ENCODE measurements around the gene GNAI1. TPM values are rescaled to one million over a fixed set of nuclear protein-coding genes. Genes with fewer than 3 reads are reported as not detected.
A peak's percentile ranks its signal among the peaks of the same experiment; 100 is the strongest.
"Not testable (repeated sequence)": the region's sequence is repeated elsewhere in the genome, so short reads cannot be mapped to it uniquely, and the experiment has no call there.

Gene GNAI1
- total and polyA plus RNA-seq, 10 of the 15 experiments (the other 5 are each of a cell fraction or from before 2014, with no cell fraction given), result not detected

- ATAC-seq; H3K4me2 ChIP-seq (ENCODE audit: control insufficient read depth, insufficient read depth); H3K27me3 ChIP-seq (replicated peaks in 1 of 2; ENCODE audit: control insufficient read depth in 2 of 2, insufficient read depth in 2 of 2, low read length in 1 of 2); POLR2A ChIA-PET; H3K36me3 ChIP-seq (ENCODE audit: control insufficient read depth in 2 of 2, insufficient read depth in 2 of 2, low read length in 1 of 2); H3K9me3 ChIP-seq (replicated peaks; ENCODE audit: control insufficient read depth, insufficient read depth, low read length); RAD21 ChIA-PET (ENCODE audit: unreplicated experiment); H3K79me2 ChIP-seq (ENCODE audit: control insufficient read depth, insufficient read depth, low read length); intact Hi-C loops (cut with micrococcal nuclease; ENCODE audit: unreplicated experiment); BruUV-seq (replicated peaks); in situ Hi-C loops (cut with MboI); H3K27ac ChIP-seq (ENCODE audit: control insufficient read depth, insufficient read depth); CTCF ChIA-PET; H3K4me3 ChIP-seq; H2AFZ ChIP-seq (ENCODE audit: control insufficient read depth, low read depth, low read length); SMC1A ChIA-PET (ENCODE audit: uncharacterized antibody, unreplicated experiment); FAIRE-seq; H3K9ac ChIP-seq (ENCODE audit: control insufficient read depth, insufficient read depth, low read length); H3K4me1 ChIP-seq (ENCODE audit: control insufficient read depth, insufficient read depth, low read length); DNase-seq (ENCODE audit: low read depth, low spot score); H4K20me1 ChIP-seq (ENCODE audit: control insufficient read depth, insufficient read depth): not testable (repeated sequence)
- WGBS (ENCODE audit: insufficient coverage, insufficient replicate concordance, low lambda C conversion rate, missing lambda C conversion rate), result 29% methylated on average over 4 of the region's 4 CpGs
These were observed 23.1 kb downstream of the GNAI1 start for GRCh38 chr7:80157770-80158169.

- BruUV-seq (replicated peaks), result no TSS peak
- H3K27ac ChIP-seq (ENCODE audit: control insufficient read depth, insufficient read depth), result no peak overlapping the region
- H4K20me1 ChIP-seq (ENCODE audit: control insufficient read depth, insufficient read depth), result no peaks in the 10 kb centered on the region
- H3K4me2 ChIP-seq (ENCODE audit: control insufficient read depth, insufficient read depth), result no peak overlapping the region
- in situ Hi-C loops (cut with MboI), result no loop called here
- no peaks in the 10 kb centered on the region for H3K9me3 ChIP-seq (replicated peaks; ENCODE audit: control insufficient read depth, insufficient read depth, low read length)
- H3K36me3 ChIP-seq (ENCODE audit: control insufficient read depth in 2 of 2, insufficient read depth in 2 of 2, low read length in 1 of 2), result no peaks in the 10 kb centered on the region
- ChIA-PET SMC1A (ENCODE audit: uncharacterized antibody, unreplicated experiment) (no interaction called here), RAD21 (ENCODE audit: unreplicated experiment) (no interaction called here), POLR2A (no interaction called here), CTCF (no interaction called here)
- no peak overlapping the region for H3K9ac ChIP-seq (ENCODE audit: control insufficient read depth, insufficient read depth, low read length)
- no peaks in the 10 kb centered on the region for H3K79me2 ChIP-seq (ENCODE audit: control insufficient read depth, insufficient read depth, low read length)
- intact Hi-C loops (cut with micrococcal nuclease; ENCODE audit: unreplicated experiment), result no loop called here
- no peak for DNase-seq (ENCODE audit: low read depth, low spot score)
- 11% methylated on average over 3 of the region's 3 CpGs for WGBS (ENCODE audit: insufficient coverage, insufficient replicate concordance, low lambda C conversion rate, missing lambda C conversion rate)
- peak; percentile 35 for FAIRE-seq
- no peaks in the 10 kb centered on the region for H3K4me1 ChIP-seq (ENCODE audit: control insufficient read depth, insufficient read depth, low read length)
- H3K4me3 ChIP-seq, result no peak overlapping the region
- TF ChIP-seq NKRF (conservative IDR thresholded peaks at IDR 0.05) (no peak), BCL11A (IDR thresholded peaks at IDR 0.05; ENCODE audit: low read depth, low read length) (no peak), ZNF217 (IDR thresholded peaks at IDR 0.05) (no peak), TAF1 (IDR thresholded peaks at IDR 0.05; ENCODE audit: borderline replicate concordance, low read depth, low read length) (no peak), E2F8 (IDR thresholded peaks at IDR 0.05; ENCODE audit: low read depth, partially characterized antibody) (no peak), MLLT1 (IDR thresholded peaks at IDR 0.05) (no peak), SKIL (IDR thresholded peaks at IDR 0.05; ENCODE audit: low read depth, poor library complexity, severe bottlenecking) (no peak), SIN3A (IDR thresholded peaks at IDR 0.05; ENCODE audit: low read depth, low read length) (no peak)
- no peaks in the 10 kb centered on the region for H3K27me3 ChIP-seq (replicated peaks in 1 of 2; ENCODE audit: control insufficient read depth in 2 of 2, insufficient read depth in 2 of 2, low read length in 1 of 2)
- ATAC-seq, result no peak
- no peak overlapping the region for H2AFZ ChIP-seq (ENCODE audit: control insufficient read depth, low read depth, low read length)
These were observed 25.2 kb downstream of the GNAI1 start for GRCh38 chr7:80159802-80160201.

Measured in GM12878 (cell line).